MM.1S (cell line): ENCODE results near the gene OR52H1.

Experiments used
- DNase-seq: peaks from one replicate; pipeline ENCODE4 v3.0.0-alpha.2; 2015
- H2AFZ ChIP-seq: fragments of 300-600 bp; sonication (generic); 2 replicates; pipeline ENCODE4 v1.6.0; 2016; ENCODE audit warnings: antibody characterized with exemption, low read length
- H3F3A ChIP-seq: fragments of 300-600 bp; sonication (generic); 2 replicates; pipeline ENCODE4 v1.6.1; 2016; ENCODE audit warnings: mild to moderate bottlenecking, antibody characterized with exemption, low read length, moderate library complexity, mixed read lengths; ENCODE audit not compliant: insufficient read depth
- H3K27ac ChIP-seq: fragments of 300-600 bp; sonication (generic); 2 replicates; pipeline ENCODE4 v1.5.1; 2016; ENCODE audit warnings: mild to moderate bottlenecking, low read length
- H3K27me3 ChIP-seq: fragments of 300-600 bp; sonication (generic); replicated peaks from 2 replicates; pipeline ENCODE4 v1.6.0; 2016; ENCODE audit warnings: low read length; ENCODE audit not compliant: insufficient read depth
- H3K36me3 ChIP-seq: fragments of 300-600 bp; sonication (generic); replicated peaks from 2 replicates; pipeline ENCODE4 v1.6.1; 2016; ENCODE audit warnings: mild to moderate bottlenecking, low read length, mixed read lengths; ENCODE audit not compliant: insufficient read depth
- H3K4me1 ChIP-seq: fragments of 300-600 bp; sonication (generic); 2 replicates; pipeline ENCODE4 v1.6.1; 2016; ENCODE audit warnings: low read length, mixed read lengths
- H3K4me2 ChIP-seq: fragments of 300-600 bp; sonication (generic); 2 replicates; pipeline ENCODE4 v1.6.0; 2016; ENCODE audit warnings: low read depth, low read length
- H3K4me3 ChIP-seq: fragments of 300-600 bp; sonication (generic); 2 replicates; pipeline ENCODE4 v1.5.1; 2016; ENCODE audit warnings: low read length, mixed read lengths
- H3K79me2 ChIP-seq: fragments of 300-600 bp; sonication (generic); 2 replicates; pipeline ENCODE4 v1.6.1; 2016; ENCODE audit warnings: mixed run types, low read length, mixed read lengths
- H3K9ac ChIP-seq: fragments of 300-600 bp; sonication (generic); 2 replicates; pipeline ENCODE4 v1.6.1; 2016; ENCODE audit warnings: low read length, mixed read lengths
- H3K9me2 ChIP-seq: fragments of 300-600 bp; sonication (generic); replicated peaks from 2 replicates; pipeline ENCODE4 v1.6.1; 2016; ENCODE audit warnings: mild to moderate bottlenecking, low read length, mixed read lengths; ENCODE audit not compliant: insufficient read depth
- H3K9me3 ChIP-seq: fragments of 300-600 bp; sonication (generic); replicated peaks from 2 replicates; pipeline ENCODE4 v1.6.1; 2016; ENCODE audit warnings: mild to moderate bottlenecking, low read length, mixed read lengths; ENCODE audit not compliant: insufficient read depth
- H4K20me1 ChIP-seq: fragments of 300-600 bp; sonication (generic); 2 replicates; pipeline ENCODE4 v1.6.1; 2016; ENCODE audit warnings: mild to moderate bottlenecking, low read length, moderate library complexity, mixed read lengths; ENCODE audit not compliant: insufficient read depth
- EZH2 ChIP-seq: fragments of 300-600 bp; sonication (generic); optimal IDR thresholded peaks from 2 replicates; pipeline ENCODE3; 2017; ENCODE audit warnings: low read depth, mild to moderate bottlenecking, antibody characterized with exemption, low read length, mixed read lengths
- EZH2phosphoT487 ChIP-seq: fragments of 300-600 bp; sonication (generic); IDR thresholded peaks from 2 replicates; pipeline ENCODE4 v1.6.1; 2018; ENCODE audit warnings: antibody characterized with exemption, low read length
- TF ChIP-seq, protein P1 (sequence below): fragments of 300-600 bp; sonication (generic); IDR thresholded peaks from 2 replicates; pipeline ENCODE4 v1.5.1; 2016; ENCODE audit warnings: antibody characterized with exemption, low read length, mixed read lengths

Gene OR52H1

DNA sequence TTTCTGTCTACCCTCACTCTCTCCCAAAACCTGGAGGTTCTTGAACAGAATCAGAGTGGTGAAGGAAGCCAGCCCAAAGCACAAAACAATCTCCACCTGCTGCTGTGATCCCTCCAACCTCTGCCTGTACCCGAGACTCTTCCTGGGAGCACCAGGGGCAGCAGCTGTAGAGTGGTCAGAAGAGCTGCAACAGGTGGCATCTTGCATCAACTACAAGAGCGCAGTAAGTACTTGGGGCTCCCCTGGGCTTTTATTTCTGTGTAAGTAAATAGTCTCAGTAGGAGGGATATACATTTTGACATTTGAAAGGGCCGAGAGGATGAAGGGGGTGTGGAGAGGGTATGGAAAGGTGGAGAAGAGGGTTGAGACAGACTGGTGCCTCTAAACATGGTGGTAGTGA, 23.6 kb downstream of the OR52H1 start:
- Histone ChIP-seq H3K4me2 (no peak overlapping the region), H3K79me2 (no peaks in the 10 kb centered on the region), H3K4me3 (no peak overlapping the region), H3K9me3 (no peaks in the 10 kb centered on the region), H3K36me3 (no peaks in the 10 kb centered on the region), H3K27me3 (no peaks in the 10 kb centered on the region), H4K20me1 (no peaks in the 10 kb centered on the region), H3K27ac (no peak overlapping the region), H3K9me2 (no peaks in the 10 kb centered on the region), H2AFZ (no peak overlapping the region), H3K9ac (no peak overlapping the region), H3F3A (no peaks in the 10 kb centered on the region), H3K4me1 (no peaks in the 10 kb centered on the region)
- no peak for DNase-seq
- TF ChIP-seq, protein P1, sequence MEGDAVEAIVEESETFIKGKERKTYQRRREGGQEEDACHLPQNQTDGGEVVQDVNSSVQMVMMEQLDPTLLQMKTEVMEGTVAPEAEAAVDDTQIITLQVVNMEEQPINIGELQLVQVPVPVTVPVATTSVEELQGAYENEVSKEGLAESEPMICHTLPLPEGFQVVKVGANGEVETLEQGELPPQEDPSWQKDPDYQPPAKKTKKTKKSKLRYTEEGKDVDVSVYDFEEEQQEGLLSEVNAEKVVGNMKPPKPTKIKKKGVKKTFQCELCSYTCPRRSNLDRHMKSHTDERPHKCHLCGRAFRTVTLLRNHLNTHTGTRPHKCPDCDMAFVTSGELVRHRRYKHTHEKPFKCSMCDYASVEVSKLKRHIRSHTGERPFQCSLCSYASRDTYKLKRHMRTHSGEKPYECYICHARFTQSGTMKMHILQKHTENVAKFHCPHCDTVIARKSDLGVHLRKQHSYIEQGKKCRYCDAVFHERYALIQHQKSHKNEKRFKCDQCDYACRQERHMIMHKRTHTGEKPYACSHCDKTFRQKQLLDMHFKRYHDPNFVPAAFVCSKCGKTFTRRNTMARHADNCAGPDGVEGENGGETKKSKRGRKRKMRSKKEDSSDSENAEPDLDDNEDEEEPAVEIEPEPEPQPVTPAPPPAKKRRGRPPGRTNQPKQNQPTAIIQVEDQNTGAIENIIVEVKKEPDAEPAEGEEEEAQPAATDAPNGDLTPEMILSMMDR, result no peak
- TF ChIP-seq EZH2, result no peak
- no peak for TF ChIP-seq EZH2phosphoT487

DNA sequence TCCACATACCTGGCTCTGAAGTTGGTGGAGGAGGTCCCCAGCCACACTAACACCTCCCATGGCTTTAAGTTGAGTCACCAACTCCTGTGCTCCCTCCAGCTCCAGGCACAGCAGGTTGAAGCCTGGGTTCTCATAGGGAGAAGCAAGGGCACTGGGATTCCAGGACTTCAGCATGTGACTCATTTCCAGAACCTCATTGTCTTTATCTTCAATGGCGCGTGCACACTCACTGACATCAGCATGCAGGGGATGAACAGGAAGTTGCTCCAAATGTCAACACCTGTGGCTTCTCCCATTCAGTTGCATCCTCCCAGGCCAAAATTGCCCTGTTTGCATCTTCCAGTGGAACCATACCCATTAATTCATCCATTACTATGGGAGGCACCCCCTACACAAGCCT, 26.0 kb downstream of the OR52H1 start:
- no peak overlapping the region for H2AFZ ChIP-seq
- H3K9me2 ChIP-seq, result no peaks in the 10 kb centered on the region
- no peak overlapping the region for H3K9ac ChIP-seq
- no peak for DNase-seq
- H3K36me3 ChIP-seq, result no peaks in the 10 kb centered on the region
- H3K9me3 ChIP-seq, result no peaks in the 10 kb centered on the region
- H3K27me3 ChIP-seq, result no peaks in the 10 kb centered on the region
- no peaks in the 10 kb centered on the region for H3F3A ChIP-seq
- no peaks in the 10 kb centered on the region for H4K20me1 ChIP-seq
- H3K4me3 ChIP-seq, result no peak overlapping the region
- no peaks in the 10 kb centered on the region for H3K4me1 ChIP-seq
- TF ChIP-seq, protein P1, result no peak
- no peak for TF ChIP-seq EZH2
- no peak for TF ChIP-seq EZH2phosphoT487
- H3K27ac ChIP-seq, result no peak overlapping the region
- H3K4me2 ChIP-seq, result no peak overlapping the region
- H3K79me2 ChIP-seq, result no peaks in the 10 kb centered on the region

DNA sequence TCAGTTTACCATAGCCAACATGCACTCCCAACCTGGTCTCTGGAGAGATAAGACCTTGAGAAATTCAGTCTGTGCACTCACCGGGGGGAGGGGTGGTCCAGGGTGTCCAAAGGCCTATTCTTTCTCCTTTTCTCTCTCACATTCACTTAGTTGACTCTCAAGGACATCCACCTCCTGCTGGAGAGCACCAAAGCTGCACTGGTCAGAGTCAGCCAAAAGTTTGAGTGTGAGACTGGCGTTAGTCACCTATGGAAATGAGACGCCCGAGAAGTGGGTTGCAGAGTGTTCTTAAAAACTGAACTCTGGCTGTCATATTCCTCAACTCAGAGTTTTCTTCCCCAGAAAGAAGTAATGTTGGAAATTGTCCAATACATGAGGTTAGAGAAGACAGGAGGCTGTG, 26.8 kb downstream of the OR52H1 start:
- Histone ChIP-seq H3K36me3 (no peaks in the 10 kb centered on the region), H4K20me1 (no peaks in the 10 kb centered on the region), H3K4me3 (no peak overlapping the region), H3K4me2 (no peak overlapping the region), H3K27me3 (no peaks in the 10 kb centered on the region), H2AFZ (no peak overlapping the region), H3K27ac (no peak overlapping the region), H3K9ac (no peak overlapping the region), H3K9me3 (no peaks in the 10 kb centered on the region), H3K4me1 (no peaks in the 10 kb centered on the region), H3K79me2 (no peaks in the 10 kb centered on the region), H3K9me2 (no peaks in the 10 kb centered on the region), H3F3A (no peaks in the 10 kb centered on the region)
- TF ChIP-seq EZH2 (no peak), EZH2phosphoT487 (no peak)
- TF ChIP-seq, protein P1, result no peak
- DNase-seq, result no peak

DNA sequence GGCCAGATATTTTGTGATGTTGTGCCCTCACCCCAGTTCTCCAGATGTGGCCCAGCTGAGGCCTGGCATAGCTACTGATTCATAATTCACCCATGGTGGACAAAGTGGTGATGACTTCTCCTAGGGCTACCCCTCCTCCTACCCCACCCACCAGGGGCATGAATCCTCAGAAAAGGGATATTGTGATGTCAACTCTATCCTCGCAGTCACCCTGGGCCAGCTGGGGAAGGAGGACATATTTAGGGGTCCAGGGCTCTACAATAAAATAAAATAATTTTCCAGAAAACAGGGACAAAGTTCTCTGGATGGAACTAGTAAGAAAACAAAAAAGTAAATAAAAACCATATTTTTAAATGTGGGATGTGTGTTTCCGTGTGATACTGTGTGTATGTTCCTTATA, 31.7 kb downstream of the OR52H1 start, which contains the start of gene UBQLNL:
Gene UBQLNL (minus strand): TSS at position 101 of the 400 bp plus-strand sequence. CDS start 258 bp downstream, outside the sequence.
- H3K4me3 ChIP-seq, result no peak within 1 kb of the TSS
- no peak within 1 kb of the TSS for H3K9ac ChIP-seq
- no peaks in the 10 kb centered on the region for H3K27me3 ChIP-seq
- no peak within 1 kb of the TSS for H2AFZ ChIP-seq
- H3K36me3 ChIP-seq, result no peaks in the 10 kb centered on the region
- no peaks in the 10 kb centered on the region for H3K9me2 ChIP-seq
- no peak within 1 kb of the TSS for H3K27ac ChIP-seq
- no peaks in the 10 kb centered on the region for H4K20me1 ChIP-seq
- DNase-seq, result no peak
- TF ChIP-seq, protein P1, result no peak
- TF ChIP-seq EZH2 (no peak), EZH2phosphoT487 (no peak)
- H3K4me2 ChIP-seq, result no peak within 1 kb of the TSS
- H3F3A ChIP-seq, result no peaks in the 10 kb centered on the region
- H3K79me2 ChIP-seq, result no peaks in the 10 kb centered on the region
- H3K9me3 ChIP-seq, result no peaks in the 10 kb centered on the region
- no peaks in the 10 kb centered on the region for H3K4me1 ChIP-seq
